ENCODE measurements around the gene SPRTN.

The SPRTN gene

DNA sequence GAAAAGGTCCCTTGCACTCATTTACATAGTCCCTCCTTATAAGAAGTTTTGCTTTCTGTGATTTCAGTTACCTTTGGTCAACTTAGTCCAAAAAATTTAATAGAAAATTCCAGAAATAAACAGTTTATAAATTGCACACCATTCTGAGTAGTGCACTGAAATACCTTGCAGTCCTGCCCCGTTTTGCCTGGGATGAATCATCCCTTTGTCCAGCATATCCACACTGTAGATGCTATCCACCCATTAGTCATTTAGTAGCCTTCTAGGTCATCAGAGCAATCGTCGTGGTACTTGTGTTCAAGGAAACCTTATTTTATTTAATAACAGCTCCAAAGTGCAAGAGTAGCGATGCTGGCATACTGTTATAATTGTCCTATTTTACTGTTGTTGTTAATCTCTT lies 38.0 kb downstream of the SPRTN start:
- ChIA-PET CTCF (interaction anchor here (1.4 to 1.5 kb wide), 2 partner anchors 13 to 226 kb away, joined by 4 to 5 read pairs; no protein-coding TSS in a partner anchor), POLR2A (no interaction called here)
- H3K4me3 ChIP-seq (ENCODE audit: low read depth, low read length) = no peak overlapping the region
- TF ChIP-seq, protein P1, sequence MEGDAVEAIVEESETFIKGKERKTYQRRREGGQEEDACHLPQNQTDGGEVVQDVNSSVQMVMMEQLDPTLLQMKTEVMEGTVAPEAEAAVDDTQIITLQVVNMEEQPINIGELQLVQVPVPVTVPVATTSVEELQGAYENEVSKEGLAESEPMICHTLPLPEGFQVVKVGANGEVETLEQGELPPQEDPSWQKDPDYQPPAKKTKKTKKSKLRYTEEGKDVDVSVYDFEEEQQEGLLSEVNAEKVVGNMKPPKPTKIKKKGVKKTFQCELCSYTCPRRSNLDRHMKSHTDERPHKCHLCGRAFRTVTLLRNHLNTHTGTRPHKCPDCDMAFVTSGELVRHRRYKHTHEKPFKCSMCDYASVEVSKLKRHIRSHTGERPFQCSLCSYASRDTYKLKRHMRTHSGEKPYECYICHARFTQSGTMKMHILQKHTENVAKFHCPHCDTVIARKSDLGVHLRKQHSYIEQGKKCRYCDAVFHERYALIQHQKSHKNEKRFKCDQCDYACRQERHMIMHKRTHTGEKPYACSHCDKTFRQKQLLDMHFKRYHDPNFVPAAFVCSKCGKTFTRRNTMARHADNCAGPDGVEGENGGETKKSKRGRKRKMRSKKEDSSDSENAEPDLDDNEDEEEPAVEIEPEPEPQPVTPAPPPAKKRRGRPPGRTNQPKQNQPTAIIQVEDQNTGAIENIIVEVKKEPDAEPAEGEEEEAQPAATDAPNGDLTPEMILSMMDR (IDR thresholded peaks at IDR 0.05; ENCODE audit: insufficient read depth, low read length, missing control alignments) = no peak
- no peak for DNase-seq (ENCODE audit: low read depth, low spot score)

DNA sequence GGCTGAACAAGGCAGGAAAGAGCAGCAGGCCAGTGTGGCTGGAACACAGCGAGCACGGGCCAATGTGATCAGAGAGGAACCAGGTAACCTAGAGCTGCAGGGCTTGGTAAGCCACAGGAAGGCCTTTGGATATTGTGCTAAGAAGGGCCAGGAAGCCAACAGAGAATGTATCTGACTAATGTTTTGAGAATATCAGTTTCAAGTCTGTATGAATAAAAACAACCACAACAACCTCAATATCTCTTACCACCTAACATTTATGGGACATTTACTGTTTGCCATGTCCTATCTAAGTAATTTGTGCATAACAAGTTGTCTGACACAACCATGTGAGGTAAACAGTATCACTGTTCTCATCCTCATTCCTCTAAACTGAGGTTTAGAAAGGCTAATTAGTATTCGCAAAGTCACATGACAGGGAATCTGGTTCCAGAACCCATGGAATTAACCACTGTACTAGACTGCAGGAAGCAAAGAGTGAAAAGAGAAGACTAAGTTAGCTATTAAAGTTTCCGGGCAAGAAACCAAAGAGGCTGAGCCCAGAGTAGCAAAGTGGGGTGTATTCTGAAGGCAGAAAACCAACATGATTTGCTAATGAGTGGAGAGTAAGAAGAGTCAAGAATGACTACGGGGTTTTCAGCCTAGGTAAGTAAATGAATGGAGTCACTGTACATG lies 38.9 kb downstream of the SPRTN start:
- H3K4me3 ChIP-seq (ENCODE audit: low read depth, low read length) = no peak overlapping the region
- ChIA-PET POLR2A (no interaction called here), CTCF (interaction anchor here (1.4 kb wide), 1 partner anchor 14 kb away, joined by 5 read pairs; no protein-coding TSS in a partner anchor)
- DNase-seq (ENCODE audit: low read depth, low spot score) = no peak
- TF ChIP-seq, protein P1 (IDR thresholded peaks at IDR 0.05; ENCODE audit: insufficient read depth, low read length, missing control alignments) = no peak

DNA sequence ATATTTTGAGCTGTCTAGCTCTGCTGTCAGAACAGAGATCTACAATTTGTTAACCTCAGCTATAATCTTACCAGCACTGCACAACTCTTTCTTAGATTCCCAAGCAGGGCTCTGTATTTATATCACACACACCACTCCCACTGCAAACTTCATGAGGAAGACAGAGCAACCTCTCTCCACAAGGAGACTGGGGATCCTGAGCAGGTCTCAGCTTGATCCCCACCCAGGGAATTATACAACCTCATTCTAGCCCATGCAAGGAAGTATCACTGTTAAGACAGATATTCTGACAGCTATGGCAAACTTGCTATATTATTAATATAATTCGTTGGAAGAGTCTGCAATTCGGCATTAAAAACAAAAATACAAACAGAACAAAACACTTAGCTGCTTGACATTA lies 43.6 kb downstream of the SPRTN start:
- CTCF ChIA-PET = interaction anchor here (1.5 to 1.9 kb wide), 3 partner anchors 18 to 27 kb away, joined by 3 to 8 read pairs (median 4); no protein-coding TSS in a partner anchor
- no peak for DNase-seq (ENCODE audit: low read depth, low spot score)
- H3K4me3 ChIP-seq (ENCODE audit: low read depth, low read length) = no peak overlapping the region
- TF ChIP-seq, protein P1 (IDR thresholded peaks at IDR 0.05; ENCODE audit: insufficient read depth, low read length, missing control alignments) = no peak
- POLR2A ChIA-PET = no interaction called here

DNA sequence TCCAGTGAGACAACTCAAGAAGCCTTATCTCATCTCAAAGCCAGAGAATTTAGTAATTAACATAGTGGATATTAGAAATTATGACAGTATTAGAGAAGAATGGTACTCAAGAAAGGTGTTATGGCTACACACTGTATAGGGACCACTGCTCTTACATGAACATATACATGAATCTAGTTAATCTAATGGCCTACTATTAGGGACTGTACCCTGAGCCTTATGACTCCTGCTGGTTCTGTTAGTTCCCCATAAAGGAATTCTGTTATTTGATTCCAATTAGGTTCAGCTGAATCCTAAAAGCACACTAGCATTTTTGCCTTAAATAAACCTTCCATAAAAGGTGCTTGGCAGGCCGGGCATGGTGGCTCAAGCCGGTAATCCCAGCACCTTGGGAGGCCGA lies 44.3 kb downstream of the SPRTN start:
- CTCF ChIA-PET = interaction anchor here (1.3 to 1.6 kb wide), 3 partner anchors 11 to 27 kb away, joined by 3 to 4 read pairs (median 4); no protein-coding TSS in a partner anchor
- H3K4me3 ChIP-seq (ENCODE audit: low read depth, low read length) = no peak overlapping the region
- POLR2A ChIA-PET = no interaction called here
- TF ChIP-seq, protein P1 (IDR thresholded peaks at IDR 0.05; ENCODE audit: insufficient read depth, low read length, missing control alignments) = no peak
- DNase-seq (ENCODE audit: low read depth, low spot score) = no peak

DNA sequence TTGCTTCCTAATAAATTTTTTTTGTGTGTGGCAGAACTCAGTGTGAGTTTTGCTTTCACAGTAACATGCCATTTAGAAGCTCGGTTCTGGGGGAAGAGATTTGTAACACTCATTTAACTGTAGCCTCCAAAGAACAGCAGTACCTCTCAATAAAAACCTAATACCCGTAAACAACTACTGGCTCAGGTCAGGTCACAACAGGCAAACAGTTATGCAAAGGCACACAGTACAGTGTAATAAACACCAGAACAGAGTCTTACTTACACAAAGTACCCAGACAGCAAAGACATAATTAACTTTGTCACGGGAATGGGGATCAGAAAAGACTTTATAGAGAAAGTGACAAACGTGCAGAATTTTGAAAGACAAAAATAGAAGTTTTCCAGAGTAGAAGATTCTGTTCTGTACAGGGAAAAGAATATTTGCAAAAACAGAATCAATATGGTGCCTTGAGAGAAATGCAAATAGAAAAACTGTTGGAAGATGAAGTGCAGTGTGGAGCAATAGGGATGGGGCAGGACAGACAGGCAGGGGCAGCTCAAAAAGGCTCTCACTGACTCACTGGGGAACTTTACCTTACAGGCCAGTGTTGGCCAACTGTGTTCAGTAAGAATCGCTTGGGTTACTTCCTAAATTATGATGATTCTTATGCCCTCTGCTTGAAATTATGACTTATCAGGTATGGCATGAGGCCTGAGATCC lies 45.2 kb downstream of the SPRTN start:
- TF ChIP-seq, protein P1 (IDR thresholded peaks at IDR 0.05; ENCODE audit: insufficient read depth, low read length, missing control alignments) = no peak
- no peak for DNase-seq (ENCODE audit: low read depth, low spot score)
- ChIA-PET CTCF (interaction anchor here (1.3 kb wide), 1 partner anchor 10 kb away, joined by 4 read pairs; no protein-coding TSS in a partner anchor), POLR2A (no interaction called here)
- no peak overlapping the region for H3K4me3 ChIP-seq (ENCODE audit: low read depth, low read length)

DNA sequence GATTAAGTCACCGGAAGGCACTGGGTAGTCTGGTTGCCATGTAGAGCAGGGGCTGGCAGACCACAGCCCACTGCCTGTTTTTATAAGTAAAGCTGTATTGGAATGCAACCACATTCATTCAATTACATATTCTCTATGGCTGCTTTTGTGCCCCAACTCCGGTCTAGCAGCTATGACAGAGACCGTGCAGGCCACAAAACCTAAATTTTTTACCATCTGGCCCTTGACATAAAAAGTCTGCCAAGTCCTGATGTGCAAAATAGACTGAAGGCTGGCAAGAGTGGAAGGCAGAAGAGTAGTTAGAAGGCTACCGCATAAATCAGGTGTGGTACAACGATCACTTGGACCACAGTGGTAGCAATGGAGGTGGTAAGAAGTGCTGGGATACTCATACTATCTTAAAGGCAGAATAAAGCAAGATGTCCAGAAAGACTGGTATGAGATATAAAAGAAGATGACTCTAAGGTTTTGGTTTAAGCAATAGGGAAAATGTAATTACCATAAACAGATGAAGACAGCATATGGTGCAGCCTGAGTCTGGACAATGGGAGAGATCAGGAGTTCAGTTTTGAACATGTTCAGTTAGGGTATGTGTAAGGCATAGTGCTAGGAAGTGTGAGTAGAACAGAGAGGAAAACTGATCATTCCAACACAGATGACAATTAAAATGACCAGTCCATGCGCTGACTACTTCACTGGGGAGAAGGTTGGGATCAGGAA lies 46.8 kb downstream of the SPRTN start:
- H3K4me3 ChIP-seq (ENCODE audit: low read depth, low read length) = no peak overlapping the region
- CTCF ChIA-PET = interaction anchor here (0.8 kb wide), 1 partner anchor 28 kb away, joined by 3 read pairs; no protein-coding TSS in a partner anchor

More for the DNA sequence above, 46.8 kb downstream of the SPRTN start:
- TF ChIP-seq, protein P1 (IDR thresholded peaks at IDR 0.05; ENCODE audit: insufficient read depth, low read length, missing control alignments) = no peak
- POLR2A ChIA-PET = no interaction called here
- DNase-seq (ENCODE audit: low read depth, low spot score) = no peak

All from AG04449 (cell line).